Spleen (tissue), 7 donors: ENCODE data around the gene FBXL17.

Source experiments
- POLR2A ChIP-seq, 3 donors: fragments of 450-650 bp; IDR thresholded peaks; one replicate each; pipeline ENCODE4 v1.5.1; 2017; ENCODE audit warnings: antibody characterized with exemption in 3 of 3, mild to moderate bottlenecking in 1 of 3
- POLR2AphosphoS5 ChIP-seq, 3 donors: sonication (generic); formaldehyde crosslinking; IDR thresholded peaks; one replicate each; pipeline ENCODE4 v1.5.1; 2017; ENCODE audit warnings: antibody characterized with exemption in 3 of 3
- TF ChIP-seq, protein P1 (sequence below), 11 experiments: fragments of 200-600 bp in 7 of 11; fragments of 450-650 bp in 4 of 11; sonication (generic) in 4 of 11; IDR thresholded peaks in 8 of 11; conservative IDR thresholded peaks in 3 of 11; 1 replicate in 7 of 11; 2 replicates in 4 of 11; pipeline versions ENCODE4 v1.4.0 to v1.8.0; 2016 to 2021; ENCODE audit warnings: antibody characterized with exemption in 11 of 11, inconsistent platforms in 4 of 11, mild to moderate bottlenecking in 1 of 11
- donor health status: DM: no; HTN: no; CAD: no; lungs with moderate emphysema.
- donor health status: DM: no; HTN: no; CAD: no.
- donor health status: DM: no; HTN: no; CAD: no.

DNA sequence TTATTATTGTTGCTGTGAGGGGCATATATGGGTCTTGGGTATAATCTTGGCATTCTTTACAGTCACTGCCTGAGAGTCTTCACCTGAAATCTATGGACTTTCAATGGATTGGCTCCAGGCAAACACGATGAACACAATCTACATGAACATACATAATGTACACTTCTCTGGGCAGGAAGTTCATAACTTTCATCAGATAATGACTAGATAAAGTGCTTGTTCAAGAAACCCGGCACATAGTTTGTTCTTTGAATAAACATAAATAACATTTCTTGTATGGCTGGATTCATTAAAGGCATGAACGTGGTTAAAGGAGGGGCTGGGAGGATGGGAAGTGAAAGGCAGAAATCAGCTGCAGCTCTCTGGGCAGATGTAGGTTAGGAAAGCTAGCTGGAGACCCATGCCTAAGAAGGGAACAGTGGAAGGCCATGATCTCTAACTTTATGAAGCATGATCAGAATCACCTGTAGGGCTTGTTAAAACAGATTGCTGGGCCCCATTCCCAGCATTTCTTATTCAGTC is 404.3 kb downstream of the FBXL17 start:
- TF ChIP-seq, protein P1, sequence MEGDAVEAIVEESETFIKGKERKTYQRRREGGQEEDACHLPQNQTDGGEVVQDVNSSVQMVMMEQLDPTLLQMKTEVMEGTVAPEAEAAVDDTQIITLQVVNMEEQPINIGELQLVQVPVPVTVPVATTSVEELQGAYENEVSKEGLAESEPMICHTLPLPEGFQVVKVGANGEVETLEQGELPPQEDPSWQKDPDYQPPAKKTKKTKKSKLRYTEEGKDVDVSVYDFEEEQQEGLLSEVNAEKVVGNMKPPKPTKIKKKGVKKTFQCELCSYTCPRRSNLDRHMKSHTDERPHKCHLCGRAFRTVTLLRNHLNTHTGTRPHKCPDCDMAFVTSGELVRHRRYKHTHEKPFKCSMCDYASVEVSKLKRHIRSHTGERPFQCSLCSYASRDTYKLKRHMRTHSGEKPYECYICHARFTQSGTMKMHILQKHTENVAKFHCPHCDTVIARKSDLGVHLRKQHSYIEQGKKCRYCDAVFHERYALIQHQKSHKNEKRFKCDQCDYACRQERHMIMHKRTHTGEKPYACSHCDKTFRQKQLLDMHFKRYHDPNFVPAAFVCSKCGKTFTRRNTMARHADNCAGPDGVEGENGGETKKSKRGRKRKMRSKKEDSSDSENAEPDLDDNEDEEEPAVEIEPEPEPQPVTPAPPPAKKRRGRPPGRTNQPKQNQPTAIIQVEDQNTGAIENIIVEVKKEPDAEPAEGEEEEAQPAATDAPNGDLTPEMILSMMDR (IDR thresholded peaks at IDR 0.05 in 8 of 11, conservative IDR thresholded peaks at IDR 0.05 in 3 of 11): no peak
- TF ChIP-seq POLR2AphosphoS5 (IDR thresholded peaks at IDR 0.05) (no peak), POLR2A (IDR thresholded peaks at IDR 0.05) (no peak)
